Measurements from ENCODE around the gene SPCS2.
A peak's percentile ranks its signal among the peaks of the same experiment; 100 is the strongest.
"Not testable (repeated sequence)": the region's sequence is repeated elsewhere in the genome, so short reads cannot be mapped to it uniquely, and the experiment has no call there.

Gene SPCS2

DNA sequence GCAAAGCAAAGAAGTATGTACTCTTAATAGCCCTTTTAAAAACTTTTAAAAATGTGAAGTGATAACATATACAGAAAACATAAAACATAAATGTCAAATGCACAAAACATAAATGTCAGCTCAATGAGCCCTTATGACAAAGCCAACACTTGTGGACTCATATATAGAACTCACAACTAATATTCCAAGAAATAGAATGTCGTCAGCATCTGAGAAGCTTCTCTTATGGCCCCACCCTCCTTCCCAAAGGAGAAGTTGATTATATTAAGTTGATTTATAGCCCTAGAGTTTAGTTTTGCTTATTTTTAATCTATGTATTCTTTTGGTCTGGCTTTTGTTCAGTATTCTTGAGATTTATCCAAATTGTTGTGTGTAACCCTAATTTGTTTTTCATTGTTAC is 53.5 kb downstream of the SPCS2 start:
- Histone ChIP-seq H3K4me3 (ENCODE audit: low read depth, low read length) (no peak overlapping the region), H3K27ac (no peak overlapping the region), H3K27me3 (replicated peaks) (no peaks in the 10 kb centered on the region), H3K36me3 (replicated peaks) (peaks cover 5% of the 10 kb centered on the region)
- in situ Hi-C loops (cut with HindIII; ENCODE audit: low pct_ligation_motif_present, low sequenced_read_pairs): no loop called here
- DNase-seq: no peak
- TF ChIP-seq, protein P1, sequence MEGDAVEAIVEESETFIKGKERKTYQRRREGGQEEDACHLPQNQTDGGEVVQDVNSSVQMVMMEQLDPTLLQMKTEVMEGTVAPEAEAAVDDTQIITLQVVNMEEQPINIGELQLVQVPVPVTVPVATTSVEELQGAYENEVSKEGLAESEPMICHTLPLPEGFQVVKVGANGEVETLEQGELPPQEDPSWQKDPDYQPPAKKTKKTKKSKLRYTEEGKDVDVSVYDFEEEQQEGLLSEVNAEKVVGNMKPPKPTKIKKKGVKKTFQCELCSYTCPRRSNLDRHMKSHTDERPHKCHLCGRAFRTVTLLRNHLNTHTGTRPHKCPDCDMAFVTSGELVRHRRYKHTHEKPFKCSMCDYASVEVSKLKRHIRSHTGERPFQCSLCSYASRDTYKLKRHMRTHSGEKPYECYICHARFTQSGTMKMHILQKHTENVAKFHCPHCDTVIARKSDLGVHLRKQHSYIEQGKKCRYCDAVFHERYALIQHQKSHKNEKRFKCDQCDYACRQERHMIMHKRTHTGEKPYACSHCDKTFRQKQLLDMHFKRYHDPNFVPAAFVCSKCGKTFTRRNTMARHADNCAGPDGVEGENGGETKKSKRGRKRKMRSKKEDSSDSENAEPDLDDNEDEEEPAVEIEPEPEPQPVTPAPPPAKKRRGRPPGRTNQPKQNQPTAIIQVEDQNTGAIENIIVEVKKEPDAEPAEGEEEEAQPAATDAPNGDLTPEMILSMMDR (IDR thresholded peaks at IDR 0.05; ENCODE audit: low read depth, low read length, missing control alignments): no peak

DNA sequence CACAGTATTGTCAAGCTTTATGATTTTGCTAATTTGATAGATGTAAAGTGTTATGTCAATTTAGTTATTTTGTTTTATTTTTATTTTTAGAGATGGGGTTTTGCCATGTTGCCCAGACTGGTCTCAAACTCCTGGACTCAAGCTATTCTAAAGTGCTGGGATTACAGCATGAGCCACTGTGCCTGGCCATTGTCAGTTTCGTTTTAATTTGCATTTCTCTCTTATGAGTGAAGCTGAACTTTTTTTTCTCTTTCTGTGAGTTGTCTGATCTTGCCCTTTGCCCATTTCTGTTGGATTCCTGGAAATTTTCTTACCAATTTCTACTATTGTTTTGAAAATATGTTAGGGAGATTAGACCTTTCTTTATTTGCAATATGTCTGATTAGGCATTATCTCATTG is 55.1 kb downstream of the SPCS2 start:
- Histone ChIP-seq H3K27me3 (replicated peaks) (no peaks in the 10 kb centered on the region), H3K36me3 (replicated peaks) (peaks cover 5% of the 10 kb centered on the region), H3K4me3 (ENCODE audit: low read depth, low read length) (no peak overlapping the region), H3K27ac (no peak overlapping the region)
- TF ChIP-seq, protein P1 (IDR thresholded peaks at IDR 0.05; ENCODE audit: low read depth, low read length, missing control alignments): no peak
- in situ Hi-C loops (cut with HindIII; ENCODE audit: low pct_ligation_motif_present, low sequenced_read_pairs): no loop called here
- no peak for DNase-seq

DNA sequence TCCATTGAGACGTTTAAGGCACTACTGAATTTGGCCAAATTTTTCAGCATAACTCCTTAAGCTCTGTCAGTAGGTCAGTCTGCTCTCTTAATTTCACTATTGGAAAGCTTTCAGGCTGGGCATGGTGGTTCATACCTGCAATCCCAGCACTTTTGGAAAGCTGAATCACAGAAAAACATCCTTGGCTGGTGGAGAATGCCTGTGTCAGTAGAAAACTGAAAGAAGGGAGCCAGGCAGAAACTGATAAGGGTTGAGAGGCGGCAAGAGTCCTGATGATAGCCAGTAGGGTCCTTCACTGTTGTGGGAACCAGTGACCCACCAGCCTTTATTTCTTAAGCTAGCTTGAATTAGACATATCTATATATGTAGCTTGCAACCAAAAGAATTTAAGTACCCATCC is 62.3 kb downstream of the SPCS2 start:
- no peak overlapping the region for H3K4me3 ChIP-seq (ENCODE audit: low read depth, low read length)
- in situ Hi-C loops (cut with HindIII; ENCODE audit: low pct_ligation_motif_present, low sequenced_read_pairs): no loop called here
- H3K36me3 ChIP-seq (replicated peaks): no peaks in the 10 kb centered on the region
- no peak for DNase-seq
- TF ChIP-seq, protein P1 (IDR thresholded peaks at IDR 0.05; ENCODE audit: low read depth, low read length, missing control alignments): no peak
- no peak overlapping the region for H3K27ac ChIP-seq
- no peaks in the 10 kb centered on the region for H3K27me3 ChIP-seq (replicated peaks)

DNA sequence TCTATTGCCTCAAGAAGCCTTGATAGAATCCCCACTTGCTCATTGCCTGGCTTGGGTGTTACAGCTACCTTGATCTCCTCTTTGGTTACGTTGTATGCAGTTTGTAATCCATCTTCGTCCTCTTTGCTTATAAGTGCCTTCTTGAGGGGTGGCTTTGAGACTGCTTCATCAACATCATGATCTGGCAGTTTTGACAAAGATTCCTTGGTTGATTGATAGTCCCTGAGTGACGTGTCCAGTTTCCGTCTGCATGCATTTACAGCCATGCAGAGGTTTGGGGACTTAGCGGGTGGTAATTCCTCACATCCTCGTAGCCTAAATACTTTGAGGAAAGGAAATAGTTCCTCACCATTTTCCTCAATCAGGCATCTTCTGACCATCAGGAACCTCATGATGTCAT is 62.8 kb downstream of the SPCS2 start:
- Histone ChIP-seq H3K27me3 (replicated peaks) (no peaks in the 10 kb centered on the region), H3K36me3 (replicated peaks) (no peaks in the 10 kb centered on the region), H3K27ac (no peak overlapping the region), H3K4me3 (ENCODE audit: low read depth, low read length) (no peak overlapping the region)
- TF ChIP-seq, protein P1 (IDR thresholded peaks at IDR 0.05; ENCODE audit: low read depth, low read length, missing control alignments): no peak
- in situ Hi-C loops (cut with HindIII; ENCODE audit: low pct_ligation_motif_present, low sequenced_read_pairs): no loop called here
- no peak for DNase-seq

DNA sequence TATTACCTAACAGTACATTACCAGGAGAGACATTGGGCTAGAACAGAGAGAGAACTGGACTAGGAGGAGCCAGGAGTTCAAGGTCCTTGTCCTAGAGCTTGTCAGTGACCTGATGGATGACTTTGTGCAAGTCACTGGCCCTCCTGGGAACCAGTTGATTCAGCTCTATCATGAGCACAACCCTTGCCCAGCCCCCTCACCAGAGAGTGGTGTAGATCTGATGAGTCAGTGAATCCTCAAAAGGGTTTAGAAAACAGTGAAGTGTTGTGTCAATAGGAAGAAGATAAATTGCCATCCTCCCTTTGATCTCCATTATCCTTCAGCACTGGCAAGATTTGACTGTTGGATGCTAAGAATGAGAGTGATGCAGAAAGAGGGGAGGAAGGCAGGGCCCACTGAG is 64.0 kb downstream of the SPCS2 start:
- in situ Hi-C loops (cut with HindIII; ENCODE audit: low pct_ligation_motif_present, low sequenced_read_pairs): no loop called here
- TF ChIP-seq, protein P1 (IDR thresholded peaks at IDR 0.05; ENCODE audit: low read depth, low read length, missing control alignments): no peak
- H3K27ac ChIP-seq: no peak overlapping the region
- no peaks in the 10 kb centered on the region for H3K36me3 ChIP-seq (replicated peaks)
- H3K27me3 ChIP-seq (replicated peaks): no peaks in the 10 kb centered on the region
- no peak overlapping the region for H3K4me3 ChIP-seq (ENCODE audit: low read depth, low read length)
- peak; percentile 29 for DNase-seq

DNA sequence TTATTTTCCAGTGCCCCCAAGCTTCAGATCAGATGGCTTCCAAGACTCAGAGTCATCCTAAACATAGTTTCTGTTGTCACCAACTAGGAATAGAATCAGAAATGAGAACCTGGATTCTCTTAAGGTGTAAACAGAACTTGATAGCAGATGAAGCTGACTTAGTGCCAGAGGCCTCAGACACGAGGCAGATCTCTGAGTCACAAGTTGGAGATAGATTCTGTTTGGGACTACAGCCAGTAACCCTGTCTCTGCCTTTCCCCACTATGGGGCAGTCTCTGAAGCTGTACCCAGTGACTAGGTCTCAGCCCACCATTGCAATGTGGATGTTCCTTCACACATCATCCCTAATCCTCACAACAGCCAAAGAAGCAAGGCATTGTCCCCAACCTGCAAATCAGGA is 65.1 kb downstream of the SPCS2 start:
- TF ChIP-seq, protein P1 (IDR thresholded peaks at IDR 0.05; ENCODE audit: low read depth, low read length, missing control alignments): peak; percentile 47
- no peak overlapping the region for H3K4me3 ChIP-seq (ENCODE audit: low read depth, low read length)
- H3K36me3 ChIP-seq (replicated peaks): no peaks in the 10 kb centered on the region
- H3K27me3 ChIP-seq (replicated peaks): no peaks in the 10 kb centered on the region
- in situ Hi-C loops (cut with HindIII; ENCODE audit: low pct_ligation_motif_present, low sequenced_read_pairs): no loop called here
- no peak overlapping the region for H3K27ac ChIP-seq
- peak; percentile 64 for DNase-seq

DNA sequence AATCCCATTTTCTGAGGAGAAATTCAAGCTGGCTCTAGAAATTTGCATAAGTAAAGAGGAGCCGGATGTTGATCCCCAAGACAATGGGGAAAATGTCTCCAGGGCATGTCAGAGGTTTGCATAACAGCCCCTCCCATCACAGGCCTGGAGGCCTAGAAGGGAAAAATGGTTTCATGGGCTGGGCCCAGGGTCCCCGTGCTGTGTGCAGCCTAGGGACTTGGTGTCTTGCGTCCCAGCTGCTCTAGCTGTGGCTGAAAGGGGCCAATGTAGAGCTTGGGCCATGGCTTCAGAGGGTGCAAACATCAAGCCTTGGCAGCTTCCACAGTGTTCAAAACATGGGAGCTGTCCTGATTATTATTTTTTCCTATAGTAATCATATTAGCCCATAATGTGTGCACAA is 70.1 kb downstream of the SPCS2 start:
- H3K27me3 ChIP-seq (replicated peaks); H3K4me3 ChIP-seq (ENCODE audit: low read depth, low read length); DNase-seq; H3K36me3 ChIP-seq (replicated peaks); in situ Hi-C loops (cut with HindIII; ENCODE audit: low pct_ligation_motif_present, low sequenced_read_pairs); H3K27ac ChIP-seq: not testable (repeated sequence)

DNA sequence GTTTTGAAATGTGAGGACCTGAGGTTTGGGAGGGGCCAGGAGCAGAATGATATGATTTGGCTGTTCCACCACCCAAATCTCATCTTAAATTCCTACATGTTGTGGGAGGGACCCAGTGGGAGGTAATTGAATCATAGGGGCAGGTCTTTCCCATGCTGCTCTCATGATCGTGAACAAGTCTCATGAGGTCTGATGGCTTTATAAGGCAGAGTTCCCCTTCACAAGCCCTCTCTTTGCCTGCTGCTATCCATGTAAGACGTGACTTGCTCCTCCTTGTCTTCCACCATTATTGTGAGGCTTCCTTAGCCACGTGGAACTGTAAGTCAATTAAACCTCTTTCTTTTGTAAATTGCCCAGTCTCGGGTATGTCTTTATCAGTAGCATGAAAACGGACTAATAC is 71.3 kb downstream of the SPCS2 start:
- H3K27ac ChIP-seq; H3K36me3 ChIP-seq (replicated peaks); in situ Hi-C loops (cut with HindIII; ENCODE audit: low pct_ligation_motif_present, low sequenced_read_pairs); DNase-seq; H3K27me3 ChIP-seq (replicated peaks); H3K4me3 ChIP-seq (ENCODE audit: low read depth, low read length): not testable (repeated sequence)

Data from brain microvascular endothelial cell (primary cell).